Peyer's patch (tissue), 4 donors: ENCODE data around the gene PRKRIP1. TPM values are rescaled to one million over a fixed set of nuclear protein-coding genes. Genes with fewer than 3 reads are reported as not detected.
"Not testable (repeated sequence)": the region's sequence is repeated elsewhere in the genome, so short reads cannot be mapped to it uniquely, and the experiment has no call there.

ENCODE experiments used
- DNase-seq, 3 donors: peaks; one replicate each; pipeline ENCODE4 v3.0.0-alpha.2; 2017 to 2019
- H3K27ac ChIP-seq, 4 donors: fragments of 200-600 bp; sonication (generic); one replicate each; pipeline ENCODE4 v1.5.1; 2016 to 2019
- H3K27me3 ChIP-seq, 2 donors: fragments of 200-600 bp; sonication (generic); one replicate each; pipeline ENCODE4 v1.5.1; 2019
- H3K36me3 ChIP-seq, 3 donors: fragments of 200-600 bp; sonication (generic); one replicate each; pipeline ENCODE4 v1.5.1; 2016 to 2019
- H3K4me1 ChIP-seq, 4 donors: fragments of 200-600 bp; sonication (generic); one replicate each; pipeline ENCODE4 v1.5.1; 2016 to 2019
- H3K4me3 ChIP-seq, 4 donors: fragments of 200-600 bp; sonication (generic); 1 replicate in 3 of 4; 2 replicates in 1 of 4; pipeline ENCODE4 v1.5.1; 2016 to 2019; ENCODE audit warnings: mild to moderate bottlenecking in 1 of 4
- H3K9me3 ChIP-seq, 4 donors: fragments of 200-600 bp; sonication (generic); one replicate each; pipeline ENCODE4 v1.5.1; 2016 to 2019; ENCODE audit warnings: mild to moderate bottlenecking in 1 of 4
- POLR2A ChIP-seq, 2 donors: fragments of 450-650 bp; IDR thresholded peaks; one replicate each; pipeline ENCODE4 v1.5.1; 2017; ENCODE audit warnings: antibody characterized with exemption in 2 of 2, mild to moderate bottlenecking in 2 of 2, moderate library complexity in 2 of 2
- total RNA-seq, 4 donors: library from RNA; depleted of rRNA; stranded (reverse); fragments of >200 nt; gene quantifications; one replicate each; pipeline ENCODE4 v1.1.0, GENCODE V29; 2016
- TF ChIP-seq, protein P1 (sequence below), 6 experiments: fragments of 450-650 bp in 4 of 6; fragments of 200-600 bp in 2 of 6; sonication (generic) in 1 of 6; IDR thresholded peaks; one replicate each; pipeline ENCODE4 v1.5.1; 2017 to 2019; ENCODE audit warnings: antibody characterized with exemption in 6 of 6, mild to moderate bottlenecking in 3 of 6, moderate library complexity in 1 of 6

Gene PRKRIP1
- total RNA-seq, 4 donors from 2014 or later: 20.7 to 63.5 (median 38.2) TPM

DNA sequence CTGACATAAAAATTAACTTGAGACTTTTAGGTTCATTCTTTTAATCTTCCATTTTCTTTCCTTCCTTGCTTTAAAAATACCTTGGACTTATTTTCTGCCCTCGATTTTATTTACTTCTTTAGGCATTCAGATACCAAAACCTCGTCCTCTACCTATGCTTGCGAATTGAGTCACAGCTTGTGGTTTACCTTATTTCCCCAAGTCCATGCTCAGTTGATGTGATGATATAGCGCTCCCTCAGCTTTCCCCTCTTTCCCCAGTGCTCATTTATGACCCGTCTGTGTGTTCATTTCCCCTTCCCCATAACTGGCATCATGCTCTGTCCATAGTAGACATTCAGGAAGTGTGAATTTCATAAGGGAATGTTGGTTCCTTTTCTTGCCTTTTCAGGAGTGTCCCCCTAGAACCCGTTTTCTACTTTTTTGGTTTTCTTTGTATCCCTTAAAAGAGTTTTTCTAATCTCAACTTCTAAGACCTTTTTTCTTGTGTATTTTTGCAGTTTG, 19.1 kb upstream of the PRKRIP1 start:
- Histone ChIP-seq H3K27ac (no peak overlapping the region), H3K36me3 (peaks cover 0 to 48% (median 0%) of the 10 kb centered on the region in 3 donors), H3K4me1 (no peaks in the 10 kb centered on the region), H3K27me3 (no peaks in the 10 kb centered on the region), H3K9me3 (no peaks in the 10 kb centered on the region), H3K4me3 (no peak overlapping the region)
- no peak for TF ChIP-seq POLR2A (IDR thresholded peaks at IDR 0.05)
- no peak for DNase-seq

DNA sequence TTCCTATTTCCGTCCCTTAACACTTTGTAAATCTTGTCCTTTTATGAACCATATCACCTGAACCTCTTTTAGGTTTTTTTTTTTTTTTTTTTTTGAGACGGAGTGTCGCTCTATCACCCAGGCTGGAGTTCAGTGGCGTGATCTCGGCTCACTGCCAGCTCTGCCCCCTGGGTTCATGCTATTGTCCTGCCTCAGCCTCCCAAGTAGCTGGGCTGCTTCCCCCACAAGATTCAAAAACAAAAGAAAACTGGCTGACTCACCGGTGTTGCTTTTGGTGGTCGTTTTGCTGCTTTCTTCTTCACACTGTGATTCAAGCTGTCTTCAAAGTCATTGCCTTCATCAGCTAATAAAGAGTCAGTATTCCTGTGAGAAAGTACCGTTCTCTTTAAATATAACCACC, 15.3 kb upstream of the PRKRIP1 start:
- not testable (repeated sequence) for H3K4me1 ChIP-seq, H3K27ac ChIP-seq, H3K4me3 ChIP-seq, H3K27me3 ChIP-seq, H3K9me3 ChIP-seq, DNase-seq
- H3K36me3 ChIP-seq: peaks cover 0 to 48% (median 0%) of the 10 kb centered on the region in 3 donors

DNA sequence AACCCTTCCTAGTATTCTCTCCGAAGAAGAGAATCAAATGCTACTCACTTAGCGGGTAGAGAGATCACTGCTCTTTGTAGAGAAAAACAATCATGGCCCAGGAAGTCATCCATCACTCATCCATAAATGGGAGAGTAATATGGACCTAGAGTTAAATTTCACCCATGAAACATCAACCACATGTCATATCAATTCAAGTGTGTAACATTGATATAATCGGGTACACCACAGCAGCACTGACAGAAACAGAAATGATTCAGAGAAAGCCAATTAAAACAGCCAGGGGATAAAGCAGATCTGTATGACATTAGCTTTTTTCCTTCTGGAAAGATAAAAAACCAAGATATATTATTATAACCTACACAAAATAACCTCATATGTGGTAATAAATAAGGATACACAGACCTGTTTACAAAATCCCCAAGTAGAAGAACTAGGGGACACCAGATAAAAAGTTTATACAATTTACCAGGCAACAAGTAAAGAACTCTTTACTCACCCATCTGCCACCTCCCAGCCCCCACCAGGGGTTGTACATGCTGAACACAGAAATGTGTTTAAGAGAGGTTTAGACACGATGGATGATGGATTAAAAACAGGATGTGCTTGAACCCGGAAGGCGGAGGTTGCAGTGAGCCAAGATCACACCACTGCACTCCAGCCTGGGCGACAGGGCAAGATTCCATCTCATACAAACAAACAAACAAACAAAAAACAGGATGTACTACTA, 14.3 kb upstream of the PRKRIP1 start:
- DNase-seq, H3K4me1 ChIP-seq, H3K27ac ChIP-seq, H3K27me3 ChIP-seq, H3K9me3 ChIP-seq, H3K4me3 ChIP-seq: not testable (repeated sequence)
- H3K36me3 ChIP-seq: peaks cover 0 to 44% (median 0%) of the 10 kb centered on the region in 3 donors

DNA sequence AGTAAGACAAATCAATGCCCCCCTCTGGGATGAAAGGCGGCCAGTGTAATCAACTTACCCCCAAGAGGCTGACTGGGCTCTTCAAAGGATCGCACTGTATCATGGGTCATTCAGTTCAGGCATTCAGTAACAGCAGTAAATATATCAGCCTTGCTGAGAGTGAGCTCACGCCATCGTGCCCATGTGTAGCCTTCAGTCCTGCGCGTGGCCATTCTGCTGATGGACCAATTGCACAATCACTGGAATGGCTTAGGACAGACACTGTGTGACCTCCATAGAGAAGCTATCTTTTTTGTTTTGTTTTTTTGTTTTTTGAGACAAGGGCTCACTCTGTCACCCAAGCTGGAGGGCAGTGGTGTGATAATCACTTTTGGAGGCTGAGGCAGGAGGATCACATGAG, 9.1 kb upstream of the PRKRIP1 start:
- no peak for DNase-seq
- Histone ChIP-seq H3K9me3 (no peaks in the 10 kb centered on the region), H3K4me1 (no peaks in the 10 kb centered on the region), H3K27me3 (no peaks in the 10 kb centered on the region), H3K27ac (no peak overlapping the region), H3K4me3 (no peak overlapping the region), H3K36me3 (peaks cover 0 to 13% (median 0%) of the 10 kb centered on the region in 3 donors)
- no peak for TF ChIP-seq POLR2A (IDR thresholded peaks at IDR 0.05)
- TF ChIP-seq, protein P1, sequence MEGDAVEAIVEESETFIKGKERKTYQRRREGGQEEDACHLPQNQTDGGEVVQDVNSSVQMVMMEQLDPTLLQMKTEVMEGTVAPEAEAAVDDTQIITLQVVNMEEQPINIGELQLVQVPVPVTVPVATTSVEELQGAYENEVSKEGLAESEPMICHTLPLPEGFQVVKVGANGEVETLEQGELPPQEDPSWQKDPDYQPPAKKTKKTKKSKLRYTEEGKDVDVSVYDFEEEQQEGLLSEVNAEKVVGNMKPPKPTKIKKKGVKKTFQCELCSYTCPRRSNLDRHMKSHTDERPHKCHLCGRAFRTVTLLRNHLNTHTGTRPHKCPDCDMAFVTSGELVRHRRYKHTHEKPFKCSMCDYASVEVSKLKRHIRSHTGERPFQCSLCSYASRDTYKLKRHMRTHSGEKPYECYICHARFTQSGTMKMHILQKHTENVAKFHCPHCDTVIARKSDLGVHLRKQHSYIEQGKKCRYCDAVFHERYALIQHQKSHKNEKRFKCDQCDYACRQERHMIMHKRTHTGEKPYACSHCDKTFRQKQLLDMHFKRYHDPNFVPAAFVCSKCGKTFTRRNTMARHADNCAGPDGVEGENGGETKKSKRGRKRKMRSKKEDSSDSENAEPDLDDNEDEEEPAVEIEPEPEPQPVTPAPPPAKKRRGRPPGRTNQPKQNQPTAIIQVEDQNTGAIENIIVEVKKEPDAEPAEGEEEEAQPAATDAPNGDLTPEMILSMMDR (IDR thresholded peaks at IDR 0.05): no peak

DNA sequence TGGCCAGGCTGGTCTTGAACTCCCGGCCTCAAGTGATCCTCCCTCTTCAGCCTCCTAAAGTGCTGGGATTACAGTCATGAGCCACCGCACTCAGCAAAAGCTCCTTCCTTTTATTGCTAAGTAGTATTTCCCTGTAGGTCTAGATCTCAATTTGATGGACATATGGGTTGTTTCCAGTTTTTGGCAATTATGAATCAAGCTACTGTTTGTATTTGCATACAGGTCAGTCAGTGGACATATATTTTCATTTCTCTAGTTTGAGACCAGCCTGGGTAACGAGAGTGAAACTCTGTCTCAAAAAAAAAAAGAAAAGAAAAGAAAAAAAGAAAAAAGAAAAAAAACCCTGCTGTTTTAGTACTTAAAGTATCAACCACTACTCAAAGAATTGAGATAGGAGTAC, 6.4 kb upstream of the PRKRIP1 start:
- H3K27me3 ChIP-seq: no peaks in the 10 kb centered on the region
- no peak overlapping the region for H3K27ac ChIP-seq
- no peaks in the 10 kb centered on the region for H3K9me3 ChIP-seq
- DNase-seq: no peak
- H3K36me3 ChIP-seq: peaks cover 0 to 16% (median 0%) of the 10 kb centered on the region in 3 donors
- H3K4me3 ChIP-seq: no peak overlapping the region
- TF ChIP-seq, protein P1 (IDR thresholded peaks at IDR 0.05): no peak
- TF ChIP-seq POLR2A (IDR thresholded peaks at IDR 0.05): no peak
- H3K4me1 ChIP-seq: no peaks in the 10 kb centered on the region

DNA sequence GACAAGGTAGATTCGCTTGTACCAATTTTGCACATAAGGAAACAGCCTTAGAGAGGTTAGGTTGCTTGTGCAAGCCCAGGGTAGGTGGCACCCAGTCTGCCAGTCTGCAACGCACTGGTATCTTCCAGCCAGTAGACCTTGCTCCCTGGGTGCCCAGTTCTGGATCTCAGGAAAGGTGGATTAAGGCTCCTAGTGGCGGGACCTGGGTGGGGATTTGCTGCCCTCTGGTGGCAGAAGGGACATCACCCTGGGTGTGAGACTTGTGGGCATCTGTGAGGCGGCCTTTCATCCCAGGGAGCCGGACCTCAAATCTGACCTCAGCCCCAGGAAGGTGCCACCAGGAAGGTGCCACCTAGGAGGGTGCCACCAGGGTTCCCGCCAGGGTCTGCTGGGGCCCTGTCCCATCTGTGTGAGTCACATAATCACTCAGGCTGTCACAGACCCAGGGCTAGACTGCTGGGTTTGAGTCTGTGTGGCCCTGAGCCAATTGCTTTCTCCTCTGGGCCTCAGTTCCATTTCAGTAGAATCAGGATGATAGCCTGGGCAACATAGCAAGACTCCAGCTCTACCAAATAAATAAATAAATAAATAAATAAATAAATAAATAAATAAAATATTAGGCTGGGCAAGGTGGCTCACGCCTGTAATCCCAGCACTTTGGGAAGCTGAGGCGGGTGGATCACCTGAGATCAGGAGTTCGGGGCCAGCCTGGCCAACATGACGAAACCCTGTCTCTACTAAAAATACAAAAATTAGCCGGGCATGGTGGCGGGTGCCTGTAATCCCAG, 5.3 kb upstream of the PRKRIP1 start:
- H3K4me1 ChIP-seq: no peaks in the 10 kb centered on the region
- TF ChIP-seq, protein P1 (IDR thresholded peaks at IDR 0.05): peak; percentile 74 to 94 (median 92)
- TF ChIP-seq POLR2A (IDR thresholded peaks at IDR 0.05): no peak
- no peaks in the 10 kb centered on the region for H3K9me3 ChIP-seq
- H3K27me3 ChIP-seq: no peaks in the 10 kb centered on the region
- peaks cover 0 to 16% (median 0%) of the 10 kb centered on the region in 3 donors for H3K36me3 ChIP-seq
- peak; percentile 75 to 93 (median 88) for DNase-seq
- no peak overlapping the region for H3K4me3 ChIP-seq
- peak overlapping the region in 1 of 4 donors; percentile 3 for H3K27ac ChIP-seq

DNA sequence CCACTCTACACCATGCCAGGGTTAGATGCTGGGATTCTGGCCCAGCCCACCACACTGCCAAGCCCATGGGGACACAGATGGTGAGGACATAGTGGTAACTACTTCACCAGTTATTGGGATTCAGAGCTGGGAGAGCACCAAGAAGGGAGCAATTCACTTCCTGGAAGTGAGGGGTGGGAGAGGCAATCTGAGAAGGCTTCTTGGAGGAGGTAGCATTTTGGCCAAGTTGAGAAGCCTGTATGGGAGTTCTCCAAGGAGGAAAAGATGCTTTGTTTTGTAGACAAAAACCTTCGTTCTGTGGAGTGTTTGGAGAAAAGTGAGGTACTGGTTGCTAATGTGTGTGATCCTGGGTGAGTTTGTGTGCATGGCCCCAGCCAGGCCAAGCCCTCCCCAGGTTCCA, 3.8 kb upstream of the PRKRIP1 start:
- Histone ChIP-seq H3K4me1 (peaks cover 0 to 6% (median 3%) of the 10 kb centered on the region in 4 donors), H3K4me3 (no peak overlapping the region), H3K36me3 (peaks cover 0 to 12% (median 0%) of the 10 kb centered on the region in 3 donors), H3K27me3 (no peaks in the 10 kb centered on the region), H3K27ac (no peak overlapping the region), H3K9me3 (no peaks in the 10 kb centered on the region)
- TF ChIP-seq POLR2A (IDR thresholded peaks at IDR 0.05): no peak
- TF ChIP-seq, protein P1 (IDR thresholded peaks at IDR 0.05): no peak
- no peak for DNase-seq
